SK-N-MC (cell line): Measurements from ENCODE around the gene KIAA1958.

Experiments
- DNase-seq: peaks from one replicate; pipeline ENCODE4 v3.0.0-alpha.2; 2011; ENCODE audit warnings: low read depth, low spot score
- H3K27ac ChIP-seq: fragments of 200-600 bp; sonication (generic); 2 replicates; pipeline ENCODE4 v1.5.1; 2016; ENCODE audit warnings: mixed run types
- H3K36me3 ChIP-seq: fragments of 200-600 bp; sonication (generic); 2 replicates; pipeline ENCODE4 v1.6.1; 2017; ENCODE audit warnings: antibody characterized with exemption, low read length, mixed read lengths; ENCODE audit not compliant: insufficient read depth
- H3K4me3 ChIP-seq: fragments of 200-600 bp; sonication (generic); 2 replicates; pipeline ENCODE4 v1.5.1; 2016
- H3K9ac ChIP-seq: fragments of 200-600 bp; sonication (generic); 2 replicates; pipeline ENCODE4 v1.8.0; 2017; ENCODE audit warnings: mixed run types, mixed read lengths; ENCODE audit not compliant: insufficient read length
- H3K9me3 ChIP-seq: fragments of 200-600 bp; sonication (generic); 2 replicates; pipeline ENCODE4 v1.6.1; 2017; ENCODE audit warnings: low read depth, mild to moderate bottlenecking, antibody characterized with exemption, low read length, moderate library complexity, mixed read lengths
- EZH2 ChIP-seq: fragments of 200-600 bp; sonication (generic); IDR thresholded peaks from one replicate; pipeline ENCODE4 v1.6.1; 2017; ENCODE audit warnings: antibody characterized with exemption
- FOXP2 ChIP-seq: optimal IDR thresholded peaks from 2 replicates; pipeline ENCODE3; 2011; ENCODE audit warnings: mild to moderate bottlenecking, moderate library complexity; ENCODE audit not compliant: insufficient read depth; ENCODE audit errors: extremely low read length, control extremely low read depth
- POLR2AphosphoS5 ChIP-seq: IDR thresholded peaks from 2 replicates; pipeline ENCODE4 v1.6.1; 2012; ENCODE audit warnings: mild to moderate bottlenecking, low read depth, low read length, borderline replicate concordance

The KIAA1958 gene

DNA sequence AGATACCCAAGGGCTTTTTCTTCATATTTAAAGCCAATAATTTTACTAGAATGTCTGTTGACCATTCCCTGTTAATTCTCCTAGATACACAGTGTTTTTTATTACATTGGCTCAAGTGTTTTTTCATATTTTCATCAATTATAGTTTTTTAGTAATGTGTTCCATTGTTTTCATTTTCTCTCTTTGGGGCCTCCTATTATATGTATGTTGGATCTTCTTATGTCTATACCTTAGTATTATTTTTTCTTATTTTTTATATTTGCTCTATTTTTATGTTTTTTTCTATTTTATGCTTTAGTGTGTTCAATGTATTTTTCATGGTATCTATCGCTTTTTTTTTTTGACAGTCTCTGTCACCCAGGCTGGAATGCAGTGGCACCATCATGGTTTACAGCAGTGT is 7.5 kb downstream of the KIAA1958 start:
- no peak overlapping the region for H3K4me3 ChIP-seq
- H3K9ac ChIP-seq: no peak overlapping the region
- no peak for DNase-seq
- H3K9me3 ChIP-seq: peaks cover 8% of the 10 kb centered on the region
- TF ChIP-seq POLR2AphosphoS5 (no peak), FOXP2 (no peak), EZH2 (no peak)
- H3K27ac ChIP-seq: peak overlapping the region; percentile 87
- H3K36me3 ChIP-seq: peaks cover 57% of the 10 kb centered on the region

DNA sequence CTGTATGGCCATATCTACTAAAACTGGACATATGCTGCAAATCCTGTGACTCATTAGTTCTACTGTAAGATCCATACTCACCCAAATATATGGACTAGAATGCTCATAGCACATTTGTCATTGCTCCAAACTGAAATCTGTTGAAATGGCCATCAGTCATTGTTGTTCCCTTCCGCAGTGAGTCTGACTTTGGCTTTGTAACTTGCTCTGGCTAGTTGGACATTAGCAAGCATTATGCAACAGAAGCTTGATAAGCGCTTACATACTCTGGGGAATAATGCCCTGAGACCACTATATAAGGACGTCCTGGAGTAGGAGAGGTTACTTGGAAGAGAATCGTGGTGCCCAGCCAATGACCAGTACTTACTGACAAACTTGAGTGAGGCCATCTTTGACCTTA is 9.0 kb downstream of the KIAA1958 start:
- Histone ChIP-seq H3K9me3 (peaks cover 8% of the 10 kb centered on the region), H3K4me3 (no peak overlapping the region), H3K36me3 (peaks cover 58% of the 10 kb centered on the region), H3K27ac (no peak overlapping the region), H3K9ac (no peak overlapping the region)
- no peak for TF ChIP-seq FOXP2
- no peak for TF ChIP-seq POLR2AphosphoS5
- no peak for TF ChIP-seq EZH2
- no peak for DNase-seq

DNA sequence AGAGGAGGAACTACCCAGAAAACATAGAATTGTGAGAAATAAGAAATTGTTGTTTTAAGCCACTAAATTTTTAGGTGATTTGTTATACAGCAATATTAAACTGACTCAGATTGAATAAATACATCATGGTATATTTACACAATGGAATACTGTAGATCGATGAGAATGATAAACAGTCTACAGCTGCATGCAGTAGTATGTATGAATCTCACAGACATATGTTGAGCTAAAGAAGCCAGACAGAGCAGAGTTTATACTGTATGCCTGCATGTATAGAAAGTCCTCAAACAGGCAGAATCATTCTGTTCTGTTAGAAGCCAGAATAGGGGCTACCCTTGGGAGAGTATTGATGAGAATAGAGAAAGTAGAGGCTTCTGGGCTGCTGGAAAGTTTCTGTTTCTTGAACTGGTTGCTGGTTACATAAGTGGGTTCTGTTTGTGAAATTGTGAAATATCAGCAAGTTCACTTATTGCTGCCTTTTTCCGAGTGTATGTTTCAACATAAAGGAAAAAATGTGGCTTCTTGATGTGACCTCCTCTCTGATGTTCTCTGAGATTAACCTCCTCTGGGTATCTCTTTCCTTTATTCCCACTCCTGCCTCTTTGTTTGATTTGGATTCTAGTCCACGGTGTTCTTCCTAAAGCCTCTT is 9.6 kb downstream of the KIAA1958 start:
- Histone ChIP-seq H3K9ac (no peak overlapping the region), H3K27ac (peak overlapping the region; percentile 33), H3K4me3 (no peak overlapping the region), H3K36me3 (peaks cover 53% of the 10 kb centered on the region), H3K9me3 (peaks cover 8% of the 10 kb centered on the region)
- TF ChIP-seq POLR2AphosphoS5 (no peak), EZH2 (no peak)
- no peak for DNase-seq

DNA sequence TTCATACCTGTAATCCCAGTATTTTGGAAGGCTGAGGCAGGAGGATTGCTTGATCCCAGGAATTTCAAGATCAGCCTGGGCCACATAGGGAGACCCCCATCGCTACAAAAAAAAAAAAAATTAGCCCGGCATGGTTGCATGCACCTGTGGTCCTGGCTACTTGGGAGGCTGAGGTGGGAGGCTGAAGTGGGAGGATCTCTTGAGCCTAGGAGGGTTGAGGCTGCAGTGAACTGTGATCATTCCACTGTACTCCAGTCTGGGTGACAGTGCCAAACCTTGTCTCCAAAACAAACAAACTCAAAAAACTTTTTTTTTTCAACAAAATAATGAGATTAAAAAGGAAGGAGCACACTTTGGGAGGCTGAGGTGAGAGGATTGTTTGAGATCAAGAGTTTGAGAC is 14.2 kb downstream of the KIAA1958 start:
- peaks cover 12% of the 10 kb centered on the region; the same call in 1 of the 2 replicates for H3K36me3 ChIP-seq
- no peak for TF ChIP-seq POLR2AphosphoS5
- no peak for TF ChIP-seq EZH2
- TF ChIP-seq FOXP2: no peak
- DNase-seq: no peak
- no peak overlapping the region for H3K9ac ChIP-seq
- no peaks in the 10 kb centered on the region for H3K9me3 ChIP-seq
- H3K4me3 ChIP-seq: no peak overlapping the region
- H3K27ac ChIP-seq: no peak overlapping the region; the same call in 1 of the 2 replicates

- H3K9ac ChIP-seq: no peak overlapping the region
- peaks cover 8% of the 10 kb centered on the region; the same call in 1 of the 2 replicates for H3K36me3 ChIP-seq
- no peak for TF ChIP-seq EZH2
- TF ChIP-seq FOXP2: no peak
- TF ChIP-seq POLR2AphosphoS5: no peak
- H3K4me3 ChIP-seq: no peak overlapping the region
- DNase-seq: no peak
- H3K9me3 ChIP-seq: no peaks in the 10 kb centered on the region
- H3K27ac ChIP-seq: peak overlapping the region; percentile 94
Measured at GRCh38 chr9:112501287-112501686, 14.7 kb downstream of the KIAA1958 start.

DNA sequence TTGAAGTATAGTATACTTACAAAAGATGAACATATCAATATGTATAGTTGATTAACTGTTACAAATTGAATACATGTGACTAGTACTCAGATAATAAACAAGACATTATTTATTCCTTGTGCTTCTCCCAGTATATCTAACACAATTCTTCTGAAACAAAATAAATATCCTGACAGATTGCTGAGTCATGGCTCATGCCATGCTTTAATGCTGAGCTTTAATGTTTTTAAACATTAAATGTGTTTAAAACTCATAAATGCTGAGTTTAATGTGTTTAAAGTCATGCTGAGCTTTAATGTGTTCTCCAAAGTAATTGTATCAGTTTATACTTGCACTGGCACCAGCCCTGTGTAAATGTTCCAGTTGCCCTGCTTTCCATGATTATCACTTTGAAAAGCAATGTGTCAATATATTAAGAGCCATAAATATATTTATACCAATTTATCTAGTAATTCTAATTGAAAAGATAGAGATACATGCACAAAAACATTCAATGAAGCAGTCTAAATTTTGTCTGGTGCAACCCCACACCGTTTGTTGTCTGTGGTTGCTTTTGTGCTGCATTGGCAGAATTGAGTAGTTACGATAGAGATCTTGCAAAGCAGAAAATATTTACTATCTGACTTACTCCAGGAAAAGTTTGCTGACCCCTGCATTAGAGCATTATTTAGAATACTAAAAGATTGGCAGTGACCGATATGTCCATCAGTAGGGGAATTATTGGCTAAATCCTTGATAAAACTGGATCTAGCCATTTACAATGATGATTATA is 15.7 kb downstream of the KIAA1958 start:
- H3K27ac ChIP-seq: peak overlapping the region; percentile 94
- peak overlapping the region; percentile 36 for H3K9ac ChIP-seq

DNA sequence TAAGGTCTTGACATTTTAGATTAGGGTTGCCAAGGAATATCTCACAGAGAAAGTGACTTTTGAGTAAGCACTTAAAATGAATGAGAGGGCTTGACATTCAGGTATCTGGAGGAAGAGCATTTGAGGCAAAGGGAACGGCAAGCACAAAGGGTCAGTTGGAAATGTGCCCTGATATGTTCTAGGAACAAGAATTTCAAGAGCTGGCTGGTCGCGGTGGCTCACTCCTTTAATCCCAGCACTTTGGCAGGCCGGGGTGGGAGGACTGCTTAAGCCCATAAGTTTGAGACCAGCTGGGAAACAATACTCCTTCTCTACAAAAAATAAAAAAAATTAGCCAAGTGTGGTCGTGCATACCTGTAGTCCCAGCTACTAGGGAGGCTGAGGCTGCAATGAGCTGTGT is 16.5 kb downstream of the KIAA1958 start:
- H3K27ac ChIP-seq: peak overlapping the region; percentile 94
- no peak for DNase-seq
- H3K9me3 ChIP-seq: no peaks in the 10 kb centered on the region
- H3K9ac ChIP-seq: no peak overlapping the region
- H3K4me3 ChIP-seq: no peak overlapping the region
- no peak for TF ChIP-seq POLR2AphosphoS5
- no peak for TF ChIP-seq FOXP2
- no peak for TF ChIP-seq EZH2
- peaks cover 8% of the 10 kb centered on the region; the same call in 1 of the 2 replicates for H3K36me3 ChIP-seq

More for the DNA sequence above, 15.7 kb downstream of the KIAA1958 start:
- DNase-seq: no peak
- peak overlapping the region; percentile 55 for H3K4me3 ChIP-seq
- peaks cover 8% of the 10 kb centered on the region; the same call in 1 of the 2 replicates for H3K36me3 ChIP-seq
- TF ChIP-seq EZH2: no peak
- TF ChIP-seq POLR2AphosphoS5: no peak
- TF ChIP-seq FOXP2: no peak
- H3K9me3 ChIP-seq: no peaks in the 10 kb centered on the region

GRCh38 chr9:112505086-112505485 is 18.5 kb downstream of the KIAA1958 start:
- no peak for DNase-seq
- H3K27ac ChIP-seq: peak overlapping the region; percentile 3; the same call in 1 of the 2 replicates
- no peak overlapping the region for H3K9ac ChIP-seq

GRCh38 chr9:112505607-112506006 is 19.0 kb downstream of the KIAA1958 start:
- peak overlapping the region; percentile 17; the same call in 1 of the 2 replicates for H3K4me3 ChIP-seq

More at GRCh38 chr9:112505086-112505485, 18.5 kb downstream of the KIAA1958 start:
- no peaks in the 10 kb centered on the region for H3K36me3 ChIP-seq
- TF ChIP-seq POLR2AphosphoS5 (no peak), EZH2 (no peak), FOXP2 (no peak)
- H3K9me3 ChIP-seq: no peaks in the 10 kb centered on the region
- no peak overlapping the region for H3K4me3 ChIP-seq

More at GRCh38 chr9:112505607-112506006, 19.0 kb downstream of the KIAA1958 start:
- TF ChIP-seq EZH2 (no peak), POLR2AphosphoS5 (no peak), FOXP2 (no peak)
- H3K9me3 ChIP-seq: no peaks in the 10 kb centered on the region
- H3K9ac ChIP-seq: no peak overlapping the region
- H3K36me3 ChIP-seq: no peaks in the 10 kb centered on the region
- H3K27ac ChIP-seq: peak overlapping the region; percentile 3
- no peak for DNase-seq
